COLO668 (cell line): ENCODE data around the gene NRXN3.

Experiments used
- DNase-seq: peaks from one replicate; lab custom pipeline; 2025; ENCODE audit not compliant: unreplicated experiment; lab: John Stamatoyannopoulos, UW

Gene NRXN3

DNA sequence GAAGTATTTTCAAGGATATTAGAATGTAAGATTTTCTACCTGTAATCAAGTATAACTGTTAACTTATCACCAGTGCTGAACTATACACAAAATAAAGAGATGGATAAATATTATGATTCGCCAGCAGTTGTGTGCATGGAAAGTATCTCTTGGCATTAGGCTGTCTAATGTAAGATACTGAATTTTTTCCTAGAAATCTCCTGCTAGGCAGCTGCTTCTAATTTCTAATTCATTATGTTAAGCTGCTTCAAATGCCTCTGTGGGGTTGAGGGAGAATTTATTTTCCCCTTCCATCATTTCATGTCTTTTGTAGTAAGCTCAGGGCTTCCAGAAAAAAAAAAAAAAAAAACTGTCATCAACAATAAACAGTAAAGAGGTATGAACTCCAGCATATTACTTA, 1525.1 kb downstream of the NRXN3 start:
- no peak for DNase-seq

DNA sequence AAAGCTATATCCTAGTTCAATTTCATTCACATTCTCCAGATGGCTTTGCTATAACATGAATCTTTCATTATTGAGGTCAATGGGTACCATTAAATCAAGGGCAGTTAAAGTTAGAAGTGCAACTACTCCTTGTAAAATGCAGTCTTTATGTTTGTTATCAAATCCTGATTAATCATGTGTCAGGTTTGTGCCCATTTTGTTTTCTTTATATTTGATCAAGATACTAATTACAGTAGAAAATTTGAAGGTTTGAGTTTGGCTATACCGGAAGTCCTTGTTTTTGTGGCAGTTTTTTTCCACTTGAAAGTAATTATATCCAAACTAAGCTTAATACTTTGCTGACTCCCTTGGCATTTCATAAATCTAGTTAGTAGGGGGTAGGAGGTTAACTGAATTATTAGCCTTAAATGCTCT, 1528.1 kb downstream of the NRXN3 start:
- DNase-seq = no peak

DNA sequence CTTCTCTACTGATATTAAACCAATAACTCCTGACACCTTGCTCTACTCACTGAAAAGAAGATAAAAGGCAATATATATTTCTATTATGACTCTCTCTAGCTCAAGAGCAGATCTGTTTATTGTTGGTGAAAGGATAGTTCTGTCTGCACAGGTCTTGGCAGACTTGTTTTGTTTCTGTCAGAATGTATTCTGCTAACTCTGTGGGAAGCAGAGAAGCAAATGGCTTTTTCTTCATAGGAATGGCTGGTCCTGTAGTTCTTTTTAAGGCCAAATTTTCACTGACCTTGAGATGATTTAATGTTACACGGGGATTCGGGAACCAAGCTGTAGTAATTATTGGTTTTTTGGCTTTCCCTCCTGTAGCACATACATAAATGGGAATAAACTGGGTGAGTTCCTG, 1529.0 kb downstream of the NRXN3 start:
- no peak for DNase-seq

DNA sequence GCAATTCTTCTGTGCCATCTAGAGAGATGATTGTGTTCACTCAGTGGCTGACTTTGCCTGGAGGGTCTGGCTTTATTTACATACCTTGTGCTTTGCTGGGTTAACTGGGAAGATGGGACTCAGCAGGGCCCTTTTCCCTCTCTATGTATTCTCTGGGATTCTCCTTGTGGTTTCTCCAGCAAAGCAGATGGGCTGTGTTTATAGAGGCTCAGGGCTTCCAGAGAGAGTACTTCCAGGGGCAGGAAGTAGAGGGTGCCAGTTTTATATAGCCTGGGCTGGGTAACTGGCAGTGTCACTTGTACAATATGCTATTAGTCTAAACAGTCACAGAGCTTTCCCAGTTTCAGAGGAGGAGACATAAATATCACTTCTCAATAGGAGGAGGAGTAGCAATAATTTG, 1531.2 kb downstream of the NRXN3 start:
- no peak for DNase-seq

DNA sequence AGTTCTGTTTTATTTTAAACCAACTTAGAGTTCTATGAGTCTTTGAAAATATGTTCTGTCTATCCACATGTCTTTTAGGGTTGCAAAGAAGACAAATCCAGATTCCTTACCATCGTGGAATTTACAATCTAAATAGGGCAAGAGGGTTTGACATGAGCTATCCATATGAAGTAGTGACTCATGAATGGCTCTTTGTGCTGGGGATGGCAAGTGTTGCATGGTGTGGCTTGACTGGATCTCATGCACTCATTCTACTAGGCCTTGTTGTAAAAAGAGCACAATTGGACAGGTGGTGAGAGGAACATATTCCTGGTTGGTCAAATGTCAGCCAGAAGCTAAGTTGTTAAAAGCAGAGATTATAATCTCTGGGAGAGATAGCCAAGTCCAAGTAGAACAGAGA, 1532.0 kb downstream of the NRXN3 start:
- no peak for DNase-seq

DNA sequence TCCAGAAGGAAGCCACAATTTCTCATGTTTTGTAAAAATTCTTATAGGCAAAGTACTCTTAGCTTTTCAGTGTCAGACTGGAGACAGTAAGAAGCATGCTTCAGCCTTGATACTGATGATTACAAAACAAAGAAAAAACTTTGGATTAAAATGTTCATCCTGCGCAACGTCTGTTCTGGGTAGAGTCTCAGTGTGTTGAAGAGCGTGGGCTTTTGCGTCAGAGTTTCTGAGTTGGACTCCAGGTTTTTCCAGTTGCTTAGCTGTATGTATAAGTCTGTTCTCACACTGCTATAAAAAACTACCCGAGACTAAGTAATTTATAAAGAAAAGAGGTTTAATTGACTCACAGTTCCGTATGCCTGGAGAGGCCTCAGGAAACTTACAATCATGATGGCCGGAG, 1533.0 kb downstream of the NRXN3 start:
- DNase-seq = no peak

DNA sequence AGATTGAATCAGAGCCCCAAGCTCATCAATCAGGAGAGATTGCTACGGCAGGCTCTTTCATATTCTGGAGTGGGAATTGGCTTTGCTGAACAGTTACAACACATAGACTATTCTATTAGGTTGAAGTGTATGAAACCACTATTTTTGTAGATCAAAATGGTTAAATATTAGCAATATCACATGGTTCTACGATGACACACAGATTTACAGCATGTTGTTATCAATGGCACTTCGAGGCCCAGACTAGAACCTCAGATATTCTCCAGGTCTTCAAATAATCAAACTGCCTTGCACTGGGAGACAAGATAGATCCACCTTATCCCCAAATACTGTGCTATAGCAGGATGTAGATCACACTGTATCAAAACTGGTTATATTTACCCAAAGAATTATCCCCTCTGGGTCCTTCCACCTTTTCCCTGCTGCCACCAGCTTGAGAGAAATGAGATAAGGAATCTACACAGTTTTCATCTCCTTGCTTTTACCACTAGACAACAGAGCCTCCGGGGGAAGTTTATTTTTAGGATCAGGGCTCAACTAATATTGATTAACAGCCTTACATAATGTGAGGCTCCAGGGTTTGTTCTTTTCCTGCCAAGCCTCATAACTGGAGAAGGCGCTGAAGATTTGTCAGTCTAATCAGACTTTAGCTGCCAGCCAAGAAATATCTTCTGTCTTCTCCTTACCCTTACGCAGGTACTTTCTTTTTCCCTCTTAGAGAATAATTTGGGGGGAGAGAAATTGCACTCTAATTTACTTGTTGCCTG, 1534.1 kb downstream of the NRXN3 start:
- no peak for DNase-seq

DNA sequence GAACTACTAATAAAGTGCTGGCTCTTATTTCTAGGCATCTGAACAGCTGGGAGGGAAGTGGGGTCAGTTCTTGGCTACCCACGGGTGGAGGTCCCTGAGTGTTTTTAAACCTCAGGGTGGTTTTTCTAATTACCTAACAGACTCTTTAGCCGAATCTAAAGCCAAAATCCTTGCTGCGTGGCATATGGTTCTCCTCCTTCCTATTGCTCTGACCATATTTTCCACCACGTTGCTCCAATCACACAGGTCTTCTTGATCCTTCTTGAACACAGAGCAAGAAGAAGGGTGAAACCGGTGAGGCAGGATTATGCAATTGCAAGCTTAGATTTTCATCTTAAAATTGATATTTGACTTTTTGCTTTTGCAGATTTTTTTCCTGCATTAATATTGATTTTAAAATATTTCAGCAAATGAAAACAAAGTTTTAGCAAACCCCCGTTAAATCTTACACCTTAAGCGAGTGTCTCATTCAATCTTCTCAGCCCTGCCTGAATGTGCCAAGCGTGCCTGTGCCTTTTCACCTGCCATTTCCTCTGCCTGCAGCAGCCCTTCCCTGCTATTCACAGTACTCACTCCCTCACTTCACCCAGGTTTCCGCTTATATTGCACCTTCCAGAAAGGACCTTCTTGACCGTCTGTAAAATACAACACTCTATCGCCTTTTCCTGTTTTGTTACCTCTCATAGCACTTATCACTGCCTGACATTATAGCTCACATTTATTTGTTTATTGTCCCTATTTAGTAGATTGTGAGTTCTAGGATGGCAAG, 1535.1 kb downstream of the NRXN3 start:
- DNase-seq = no peak

DNA sequence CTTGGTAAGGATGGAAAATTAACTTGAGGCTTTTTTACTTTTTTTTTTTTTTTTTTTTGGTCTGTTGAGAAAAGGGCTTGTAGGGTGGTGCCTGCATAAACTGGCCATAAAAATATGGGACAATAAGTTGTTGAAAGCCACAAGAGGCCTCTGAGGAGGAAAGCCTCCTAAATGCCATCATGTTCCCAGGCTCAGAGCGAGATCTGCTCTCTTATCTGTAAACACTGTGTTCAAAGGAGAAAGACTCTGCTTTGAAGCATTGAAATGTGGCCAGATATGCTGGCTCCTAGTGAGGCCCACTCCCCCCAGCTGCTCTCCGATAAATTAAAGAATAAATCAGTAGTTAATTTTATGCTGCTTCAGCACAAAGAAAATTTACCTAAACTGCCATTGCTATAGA, 1536.2 kb downstream of the NRXN3 start:
- DNase-seq = no peak

DNA sequence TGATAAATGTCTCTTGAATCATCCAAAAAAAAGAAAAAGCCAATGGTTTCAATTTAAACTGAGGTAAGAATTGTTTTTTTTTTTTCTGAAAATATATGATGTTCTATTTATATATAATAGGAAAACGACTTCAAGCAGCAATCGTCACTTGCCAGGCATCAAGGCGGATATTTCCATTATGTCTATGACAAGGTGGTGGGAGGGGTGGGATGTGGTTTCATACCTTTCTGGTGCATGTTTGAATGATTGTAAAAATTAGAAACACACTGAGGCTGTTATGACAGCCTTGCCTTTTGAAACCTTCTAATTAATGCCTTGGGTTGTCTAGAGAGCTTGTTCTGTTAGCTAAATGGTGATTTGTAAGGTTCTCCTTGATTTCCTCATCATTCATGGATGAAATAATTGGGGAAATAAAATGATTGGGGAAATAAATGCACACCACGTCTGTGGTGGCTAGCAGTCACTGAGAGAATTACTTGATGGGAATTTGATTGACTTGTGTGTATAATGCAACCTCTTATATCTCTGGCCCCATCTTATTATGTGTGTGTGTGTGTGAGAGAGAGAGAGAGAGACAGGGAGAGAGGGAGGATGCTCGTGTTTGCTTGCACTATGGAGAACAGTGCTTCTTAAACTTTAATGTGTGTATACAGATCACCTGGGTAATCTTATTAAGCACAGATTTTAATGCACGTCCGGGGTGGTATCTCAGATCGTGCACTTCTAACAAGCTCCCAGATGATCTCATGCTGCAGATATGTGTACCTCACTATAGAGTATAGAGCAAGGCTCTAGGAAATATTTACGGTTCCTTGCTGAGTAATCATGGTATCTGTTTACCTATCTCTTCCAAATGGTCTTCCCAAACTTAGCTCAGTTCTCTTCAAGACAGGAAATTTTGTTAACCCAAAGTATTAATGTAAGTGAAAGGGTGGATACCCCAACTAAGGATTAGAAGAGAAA, 1538.5 kb downstream of the NRXN3 start:
- DNase-seq = no peak

DNA sequence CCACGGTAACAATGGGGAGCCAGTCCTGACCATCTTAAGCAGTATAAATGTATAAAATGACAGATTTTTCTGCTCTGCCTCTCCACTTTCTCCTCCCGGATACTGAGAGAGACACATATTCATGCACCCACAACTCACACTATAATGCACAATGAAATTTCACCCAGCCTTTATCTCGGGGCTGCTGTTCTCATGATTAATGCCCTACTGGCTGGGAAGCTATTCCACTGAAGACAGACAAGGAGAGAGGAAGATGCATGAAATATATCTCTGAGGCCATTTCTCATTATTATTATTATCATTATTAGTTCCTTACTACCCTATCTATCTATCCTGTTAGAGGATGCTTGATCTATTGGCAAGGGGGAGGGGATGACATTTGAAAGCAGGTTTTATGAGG, 1539.4 kb downstream of the NRXN3 start:
- no peak for DNase-seq

DNA sequence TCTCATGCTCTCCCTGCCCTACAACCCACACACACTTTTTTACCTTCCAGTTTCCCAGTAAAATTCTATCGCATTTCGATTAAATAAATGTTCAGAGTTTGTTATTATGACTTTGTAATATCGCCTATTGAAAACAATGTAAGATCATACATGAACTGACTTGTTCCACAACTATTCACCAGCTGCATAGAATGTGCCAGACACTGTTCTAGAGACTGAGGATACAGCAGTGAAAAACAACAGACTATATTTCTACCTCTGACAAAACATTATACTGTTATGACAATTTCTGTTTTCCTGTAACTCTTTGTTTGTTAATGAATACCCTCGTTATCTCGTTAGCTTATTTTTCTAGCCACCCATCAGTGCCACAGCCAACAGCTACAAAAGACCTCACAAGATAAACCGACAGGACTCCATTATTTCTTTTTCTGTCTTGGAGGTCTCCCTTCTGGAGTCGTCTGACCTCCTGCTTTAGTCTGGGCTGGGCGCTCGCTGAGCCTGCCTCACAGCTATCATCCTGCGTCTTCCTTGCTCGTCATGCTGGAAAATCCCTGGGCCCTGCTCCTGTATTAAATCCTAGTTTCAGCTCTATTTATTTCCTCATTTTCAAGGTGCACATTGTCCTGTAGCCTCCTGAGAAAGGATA, 1542.3 kb downstream of the NRXN3 start:
- no peak for DNase-seq

DNA sequence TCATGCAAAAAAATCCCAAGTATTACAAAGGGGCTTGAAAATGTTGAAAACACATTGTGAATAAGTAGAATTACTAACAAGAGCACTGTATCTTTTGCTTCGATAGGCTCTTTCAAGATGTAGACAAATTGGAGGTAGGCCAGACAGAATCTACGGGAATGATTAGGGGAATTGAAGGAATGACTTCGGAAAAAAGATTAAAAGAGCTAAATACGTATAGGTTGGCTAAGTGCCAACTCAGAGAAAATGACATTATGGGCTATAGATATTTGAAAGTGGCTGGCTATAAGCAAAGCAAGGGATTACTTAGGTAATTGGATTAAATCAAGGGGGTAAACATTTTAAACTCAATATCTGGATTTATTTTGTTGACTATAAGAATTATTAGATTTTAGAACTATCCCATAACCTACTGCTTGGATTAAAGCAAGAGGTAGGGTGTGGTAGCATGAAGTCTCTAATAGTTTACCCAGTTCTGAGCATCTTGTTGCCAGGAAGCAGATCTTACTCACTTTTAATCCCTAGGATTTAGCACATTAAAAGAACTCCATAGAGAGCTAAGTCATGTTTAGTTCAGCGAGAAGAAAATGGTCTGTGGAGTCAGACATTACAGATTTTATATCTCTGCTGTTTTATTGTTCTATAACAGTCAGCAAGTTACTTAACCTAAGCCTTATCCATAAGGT, 1551.4 kb downstream of the NRXN3 start:
- DNase-seq = no peak

DNA sequence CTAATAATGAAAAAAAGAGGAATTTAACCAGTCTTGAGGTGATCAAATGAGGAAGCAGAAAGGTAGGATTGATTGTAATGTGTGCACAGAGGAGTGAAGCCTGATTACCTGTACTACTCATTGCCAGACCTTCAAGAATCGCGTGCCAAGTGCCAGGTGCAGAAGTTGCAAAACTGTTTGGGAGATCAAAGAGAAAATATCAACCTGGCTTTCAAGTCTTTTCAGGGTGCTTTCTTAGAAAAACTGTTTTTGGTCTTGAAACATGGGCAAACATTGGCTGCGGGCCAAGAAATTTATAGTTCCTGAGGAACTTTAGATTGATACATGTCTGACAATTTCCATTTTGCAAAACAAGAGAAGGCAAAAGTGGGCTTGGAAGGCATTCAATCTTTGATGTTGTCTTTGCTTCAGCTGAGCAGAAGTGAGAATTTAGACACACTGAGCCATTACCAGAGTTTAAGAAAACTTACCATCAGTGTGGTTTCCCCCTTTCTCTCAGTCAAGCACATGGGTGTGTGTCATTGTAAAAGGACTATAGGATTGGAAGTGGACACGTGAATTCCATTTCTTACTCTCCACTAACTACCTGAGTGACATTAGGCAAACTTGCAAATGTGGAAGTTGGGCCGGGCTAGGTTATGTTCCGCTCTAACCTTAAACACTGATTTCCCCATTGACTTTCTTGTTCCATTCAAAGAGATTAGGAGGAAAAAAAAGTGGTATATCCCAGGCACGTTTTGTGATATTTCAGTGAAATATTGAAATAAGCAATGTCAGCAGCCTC, 1555.0 kb downstream of the NRXN3 start:
- no peak for DNase-seq

DNA sequence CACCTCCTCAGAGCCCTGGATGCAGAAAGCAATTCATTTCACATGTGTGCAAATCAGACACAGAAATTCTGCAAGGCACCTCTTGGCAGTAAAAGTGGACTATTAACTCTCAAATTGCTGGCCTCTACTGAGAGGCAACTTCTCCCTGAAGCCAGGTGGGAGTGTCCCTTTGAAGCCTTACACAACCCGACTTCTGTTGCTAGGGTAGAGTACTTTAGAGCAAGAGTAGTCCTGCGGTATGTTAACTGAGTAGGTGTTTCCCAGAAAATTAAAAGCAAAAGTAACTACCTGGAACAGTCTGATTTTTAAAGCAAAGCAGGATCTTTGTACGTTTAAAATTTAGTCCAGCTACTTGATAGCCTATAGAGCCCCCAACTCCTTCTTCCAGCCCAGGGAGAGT, 1557.7 kb downstream of the NRXN3 start:
- DNase-seq = no peak

DNA sequence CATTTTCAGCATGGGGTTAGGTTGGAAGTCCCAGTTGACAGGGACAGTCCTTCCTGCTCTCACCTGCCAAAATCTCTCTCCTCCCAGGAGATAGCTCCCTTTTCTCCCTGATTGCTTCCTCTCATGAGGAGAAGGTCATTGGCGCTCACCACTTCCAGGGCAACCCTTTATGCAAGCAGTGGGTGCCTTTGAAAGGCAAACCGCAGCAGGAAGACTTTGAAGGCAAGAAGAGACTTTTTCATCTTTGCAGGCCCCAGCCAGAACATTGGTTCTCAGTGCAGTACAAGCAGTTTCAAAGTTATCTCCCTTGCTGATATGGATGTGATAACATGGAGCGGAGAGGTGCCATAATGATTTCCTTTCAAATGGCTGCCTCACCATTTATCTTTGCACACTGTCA, 1558.2 kb downstream of the NRXN3 start:
- no peak for DNase-seq

DNA sequence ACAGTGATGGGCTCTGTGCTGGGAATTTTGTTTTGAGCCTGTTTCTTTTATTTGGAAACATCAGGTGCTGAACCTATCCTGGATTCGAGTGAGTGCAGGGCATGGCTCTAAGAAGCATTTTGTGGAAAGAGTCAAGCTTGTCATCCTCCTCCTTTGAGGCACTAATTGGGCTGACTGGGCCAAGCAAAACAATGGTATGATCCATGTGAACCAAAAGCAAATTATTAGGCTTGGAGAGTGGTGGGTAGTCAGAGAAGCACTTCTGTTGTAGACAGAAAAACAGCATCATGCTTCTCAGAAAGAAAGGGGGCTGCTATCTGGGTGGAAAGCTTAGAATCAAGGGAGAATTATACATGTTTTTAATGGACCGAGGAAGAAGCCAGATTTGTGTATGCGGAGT, 1559.6 kb downstream of the NRXN3 start:
- DNase-seq = no peak

DNA sequence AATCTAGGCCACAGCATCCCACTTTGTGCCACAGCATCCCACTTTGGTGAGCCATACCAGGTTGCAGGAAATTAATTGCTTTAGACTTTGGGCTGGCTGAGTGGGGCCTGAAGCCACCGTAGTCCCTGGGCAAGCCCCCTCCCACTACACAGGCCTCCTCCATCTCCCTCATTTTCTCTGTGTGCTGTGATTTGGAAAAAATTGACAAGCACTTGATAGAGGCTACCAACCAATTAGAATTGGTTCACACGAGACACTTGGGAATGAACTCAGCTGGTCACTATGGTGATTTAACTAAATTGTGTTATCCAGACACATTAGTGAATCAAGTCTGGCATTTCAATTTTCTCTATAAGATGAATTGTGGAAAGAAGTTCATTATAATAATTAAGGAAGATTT, 1560.0 kb downstream of the NRXN3 start:
- no peak for DNase-seq

DNA sequence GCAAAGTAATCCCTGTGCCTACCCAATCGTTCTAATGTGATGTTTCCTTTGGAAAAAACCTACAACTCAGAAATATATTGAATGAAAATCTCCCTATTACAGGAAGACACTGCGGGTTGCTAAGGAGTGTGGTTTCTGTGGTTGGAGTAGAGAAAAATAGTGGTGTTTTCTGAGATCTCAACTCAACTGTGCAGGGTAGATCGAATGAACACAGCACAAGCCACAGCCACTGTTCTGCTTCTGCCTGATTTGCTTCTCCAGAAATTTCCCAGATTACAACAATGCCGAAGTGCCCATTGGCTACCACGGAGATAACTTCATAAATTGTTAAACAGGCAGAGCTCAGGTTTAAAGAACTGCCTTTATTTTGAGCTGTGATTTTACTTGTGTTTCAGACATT, 1560.8 kb downstream of the NRXN3 start:
- DNase-seq = no peak
